SK-N-SH (cell line): ENCODE results near the gene CENPF.

Experiments
- EP300 ChIP-seq, 2 experiments: IDR thresholded peaks; 2 replicates each; pipeline versions ENCODE4 v1.4.0 to v1.6.1; 2012; ENCODE audit warnings: borderline replicate concordance in 1 of 2, low read depth in 1 of 2, low read length in 1 of 2
- GABPA ChIP-seq: IDR thresholded peaks from 2 replicates; pipeline ENCODE4 v1.4.0; 2012; ENCODE audit warnings: low read depth, mild to moderate bottlenecking
- MEF2A ChIP-seq: IDR thresholded peaks from 2 replicates; pipeline ENCODE4 v1.4.0; 2012; ENCODE audit warnings: low read depth, borderline replicate concordance
- MXI1 ChIP-seq: IDR thresholded peaks from 2 replicates; pipeline ENCODE4 v1.6.1; 2012; ENCODE audit warnings: mild to moderate bottlenecking, low read depth, low read length, improper control_type of control experiment
- PBX3 ChIP-seq: IDR thresholded peaks from 2 replicates; pipeline ENCODE4; 2012
- POLR2AphosphoS5 ChIP-seq: IDR thresholded peaks from 2 replicates; pipeline ENCODE4 v1.6.1; 2012; ENCODE audit warnings: low read depth, low read length
- RAD21 ChIP-seq: IDR thresholded peaks from 2 replicates; pipeline ENCODE4 v1.6.1; 2012; ENCODE audit warnings: mild to moderate bottlenecking, low read length
- SMC3 ChIP-seq: IDR thresholded peaks from 2 replicates; pipeline ENCODE4 v1.6.1; 2012; ENCODE audit warnings: low read depth, low read length, improper control_type of control experiment
- TAF1 ChIP-seq: IDR thresholded peaks from 2 replicates; pipeline ENCODE4 v1.6.1; 2012; ENCODE audit warnings: low read depth, mild to moderate bottlenecking, low read length, moderate library complexity, borderline replicate concordance
- YY1 ChIP-seq: IDR thresholded peaks from 2 replicates; pipeline ENCODE4 v1.4.0; 2012; ENCODE audit warnings: low read depth, mild to moderate bottlenecking
- TF ChIP-seq, protein P1 (sequence below): fragments of 200-600 bp; sonication (generic); IDR thresholded peaks from 2 replicates; pipeline ENCODE4 v1.6.1; 2017; ENCODE audit warnings: antibody characterized with exemption, mild to moderate bottlenecking, moderate library complexity

- TF ChIP-seq PBX3 (peak; percentile 77), SMC3 (no peak), YY1 (peak; percentile 43; the same call in 1 of the 2 replicates), POLR2AphosphoS5 (no peak), TAF1 (0 out of 2 replicates have a peak, but pooled peaks have one; percentile 13), MEF2A (no peak), GABPA (no peak), RAD21 (no peak), MXI1 (no peak), EP300 (IDR thresholded peaks at IDR 0.05; ENCODE audit: borderline replicate concordance in 1 of 2, low read depth in 1 of 2, low read length in 1 of 2) (peak in 1 of 2 experiments; percentile 83; a peak in 2 of 4 replicates)
- TF ChIP-seq, protein P1, sequence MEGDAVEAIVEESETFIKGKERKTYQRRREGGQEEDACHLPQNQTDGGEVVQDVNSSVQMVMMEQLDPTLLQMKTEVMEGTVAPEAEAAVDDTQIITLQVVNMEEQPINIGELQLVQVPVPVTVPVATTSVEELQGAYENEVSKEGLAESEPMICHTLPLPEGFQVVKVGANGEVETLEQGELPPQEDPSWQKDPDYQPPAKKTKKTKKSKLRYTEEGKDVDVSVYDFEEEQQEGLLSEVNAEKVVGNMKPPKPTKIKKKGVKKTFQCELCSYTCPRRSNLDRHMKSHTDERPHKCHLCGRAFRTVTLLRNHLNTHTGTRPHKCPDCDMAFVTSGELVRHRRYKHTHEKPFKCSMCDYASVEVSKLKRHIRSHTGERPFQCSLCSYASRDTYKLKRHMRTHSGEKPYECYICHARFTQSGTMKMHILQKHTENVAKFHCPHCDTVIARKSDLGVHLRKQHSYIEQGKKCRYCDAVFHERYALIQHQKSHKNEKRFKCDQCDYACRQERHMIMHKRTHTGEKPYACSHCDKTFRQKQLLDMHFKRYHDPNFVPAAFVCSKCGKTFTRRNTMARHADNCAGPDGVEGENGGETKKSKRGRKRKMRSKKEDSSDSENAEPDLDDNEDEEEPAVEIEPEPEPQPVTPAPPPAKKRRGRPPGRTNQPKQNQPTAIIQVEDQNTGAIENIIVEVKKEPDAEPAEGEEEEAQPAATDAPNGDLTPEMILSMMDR, result no peak
Measured at GRCh38 chr1:214557952-214558735, 44.9 kb upstream of the CENPF start.
